Neural progenitor cell (in vitro differentiated cells): ENCODE results near the gene RAB3IL1. TPM values are rescaled to one million over a fixed set of nuclear protein-coding genes. Genes with fewer than 3 reads are reported as not detected.

Experiments used
- DNase-seq: peaks from one replicate; pipeline ENCODE4 v3.0.0-alpha.2; 2016; ENCODE audit warnings: low spot score
- H2AFZ ChIP-seq: fragments of 200-600 bp; sonication (generic); replicated peaks from 2 replicates; pipeline ENCODE4 v1.6.1; 2016; ENCODE audit warnings: antibody characterized with exemption
- H3F3A ChIP-seq: fragments of 200-600 bp; sonication (generic); 2 replicates; pipeline ENCODE4 v1.6.1; 2016; ENCODE audit warnings: antibody characterized with exemption, low read depth
- H3K27ac ChIP-seq: fragments of 200-600 bp; sonication (generic); 2 replicates; pipeline ENCODE4 v1.5.1; 2016; ENCODE audit warnings: mild to moderate bottlenecking
- H3K27me3 ChIP-seq: fragments of 200-600 bp; sonication (generic); 2 replicates; pipeline ENCODE4 v1.6.1; 2016; ENCODE audit warnings: mild to moderate bottlenecking, moderate library complexity
- H3K36me3 ChIP-seq: fragments of 200-600 bp; sonication (generic); 2 replicates; pipeline ENCODE4 v1.5.1; 2016
- H3K4me1 ChIP-seq: fragments of 200-600 bp; sonication (generic); 2 replicates; pipeline ENCODE4 v1.6.1; 2016; ENCODE audit warnings: mixed run types
- H3K4me2 ChIP-seq: fragments of 200-600 bp; sonication (generic); 2 replicates; pipeline ENCODE4 v1.6.1; 2016
- H3K4me3 ChIP-seq: fragments of 200-600 bp; sonication (generic); 2 replicates; pipeline ENCODE4 v1.5.1; 2016
- H3K79me2 ChIP-seq: fragments of 200-600 bp; sonication (generic); 2 replicates; pipeline ENCODE4 v1.6.1; 2016; ENCODE audit warnings: low read depth
- H3K9ac ChIP-seq: fragments of 200-600 bp; sonication (generic); 2 replicates; pipeline ENCODE4 v1.6.1; 2016
- H3K9me3 ChIP-seq: fragments of 200-600 bp; sonication (generic); 2 replicates; pipeline ENCODE4 v1.5.1; 2016; ENCODE audit warnings: low read depth
- H4K20me1 ChIP-seq: fragments of 200-600 bp; sonication (generic); 2 replicates; pipeline ENCODE4 v1.6.1; 2016; ENCODE audit warnings: low read depth
- H3K27ac Mint-ChIP-seq: 3 replicates; pipeline ENCODE4 v1.8.0; 2021; ENCODE audit warnings: mixed read lengths
- H3K27me3 Mint-ChIP-seq: 2 replicates; pipeline ENCODE4 v1.8.0; 2022; ENCODE audit warnings: low read depth, mild to moderate bottlenecking, inconsistent platforms, moderate library complexity, mixed read lengths; ENCODE audit not compliant: insufficient read depth
- H3K36me3 Mint-ChIP-seq: 3 replicates; pipeline ENCODE4 v1.8.0; 2021; ENCODE audit warnings: mixed read lengths
- H3K4me1 Mint-ChIP-seq: 3 replicates; pipeline ENCODE4 v1.8.0; 2021; ENCODE audit warnings: mixed read lengths
- H3K4me3 Mint-ChIP-seq: 3 replicates; pipeline ENCODE4 v1.8.0; 2021; ENCODE audit warnings: mild to moderate bottlenecking, moderate library complexity, mixed read lengths
- H3K9me3 Mint-ChIP-seq: 3 replicates; pipeline ENCODE4 v1.8.0; 2020; ENCODE audit warnings: mixed read lengths
- CTCF ChIP-seq: fragments of 200-600 bp; sonication (generic); IDR thresholded peaks from 2 replicates; pipeline ENCODE4 v1.5.1; 2017; ENCODE audit warnings: antibody characterized with exemption, mild to moderate bottlenecking
- EZH2 ChIP-seq: fragments of 200-600 bp; sonication (generic); IDR thresholded peaks from 2 replicates; pipeline ENCODE4 v1.6.1; 2017; ENCODE audit warnings: antibody characterized with exemption, mild to moderate bottlenecking, moderate library complexity
- EZH2phosphoT487 ChIP-seq: fragments of 200-600 bp; sonication (generic); IDR thresholded peaks from 2 replicates; pipeline ENCODE4 v1.6.1; 2017; ENCODE audit warnings: antibody characterized with exemption
- total RNA-seq: library from RNA; depleted of rRNA; stranded (reverse); fragments of >200 nt; gene quantifications from 2 replicates; pipeline ENCODE4 v1.2.3, GENCODE V29; 2015; ENCODE audit warnings: low replicate concordance

RAB3IL1 gene
- total RNA-seq, 1 donor from 2014 or later: 1.4 TPM

GRCh38 chr11:61964058-61964665, 46.8 kb upstream of the RAB3IL1 start:
- peaks cover 14% of the 10 kb centered on the region for H3K36me3 ChIP-seq
- H3K9me3 Mint-ChIP-seq: no peaks in the 10 kb centered on the region
- peaks cover 17% of the 10 kb centered on the region for H3K4me1 ChIP-seq
- no peak for DNase-seq
- H2AFZ ChIP-seq: no peak overlapping the region
- H3K4me2 ChIP-seq: no peak overlapping the region
- no peak overlapping the region for H3K4me3 ChIP-seq
- H3K27me3 Mint-ChIP-seq: peaks cover 15% of the 10 kb centered on the region
- no peak overlapping the region for H3K27ac ChIP-seq
- H3K4me3 Mint-ChIP-seq: peak overlapping the region; percentile 18
- H4K20me1 ChIP-seq: peaks cover 37% of the 10 kb centered on the region
- peaks cover 27% of the 10 kb centered on the region for H3K4me1 Mint-ChIP-seq
- no peaks in the 10 kb centered on the region for H3K9me3 ChIP-seq
- H3K79me2 ChIP-seq: peaks cover 45% of the 10 kb centered on the region
- peaks cover 28% of the 10 kb centered on the region for H3K36me3 Mint-ChIP-seq
- H3K27ac Mint-ChIP-seq: no peak overlapping the region
- TF ChIP-seq CTCF: no peak
- no peak for TF ChIP-seq EZH2
- TF ChIP-seq EZH2phosphoT487: no peak
- no peak overlapping the region for H3K9ac ChIP-seq
- no peaks in the 10 kb centered on the region for H3K27me3 ChIP-seq
- peaks cover 46% of the 10 kb centered on the region for H3F3A ChIP-seq

- Histone ChIP-seq H3K4me2 (no peak overlapping the region), H3K4me1 (peaks cover 12% of the 10 kb centered on the region), H3K4me3 (no peak overlapping the region), H3K9me3 (no peaks in the 10 kb centered on the region), H3K27ac (no peak overlapping the region), H4K20me1 (peaks cover 37% of the 10 kb centered on the region), H3K9ac (no peak overlapping the region), H2AFZ (no peak overlapping the region), H3K79me2 (peaks cover 39% of the 10 kb centered on the region), H3F3A (peaks cover 46% of the 10 kb centered on the region), H3K36me3 (peaks cover 14% of the 10 kb centered on the region), H3K27me3 (no peaks in the 10 kb centered on the region)
- Mint-ChIP-seq H3K36me3 (peaks cover 28% of the 10 kb centered on the region), H3K27ac (no peak overlapping the region), H3K27me3 (peaks cover 15% of the 10 kb centered on the region), H3K4me3 (no peak overlapping the region), H3K9me3 (no peaks in the 10 kb centered on the region), H3K4me1 (peaks cover 21% of the 10 kb centered on the region)
- no peak for TF ChIP-seq EZH2
- no peak for TF ChIP-seq CTCF
- no peak for TF ChIP-seq EZH2phosphoT487
- no peak for DNase-seq
These were observed 46.1 kb upstream of the RAB3IL1 start for GRCh38 chr11:61963282-61964057.

- peaks cover 14% of the 10 kb centered on the region for H3K36me3 ChIP-seq
- no peaks in the 10 kb centered on the region for H3K9me3 Mint-ChIP-seq
- H3K27me3 Mint-ChIP-seq: peaks cover 15% of the 10 kb centered on the region
- peaks cover 10% of the 10 kb centered on the region for H3K4me1 ChIP-seq
- H2AFZ ChIP-seq: no peak overlapping the region
- peaks cover 34% of the 10 kb centered on the region for H3K79me2 ChIP-seq
- H3K27me3 ChIP-seq: no peaks in the 10 kb centered on the region
- H3K9ac ChIP-seq: no peak overlapping the region
- H3K4me2 ChIP-seq: no peak overlapping the region
- peaks cover 17% of the 10 kb centered on the region for H3K4me1 Mint-ChIP-seq
- TF ChIP-seq EZH2: no peak
- no peak for TF ChIP-seq EZH2phosphoT487
- H3K27ac ChIP-seq: no peak overlapping the region
- H3K27ac Mint-ChIP-seq: no peak overlapping the region
- peaks cover 37% of the 10 kb centered on the region for H4K20me1 ChIP-seq
- H3F3A ChIP-seq: peaks cover 41% of the 10 kb centered on the region
- H3K4me3 ChIP-seq: no peak overlapping the region
- peaks cover 28% of the 10 kb centered on the region for H3K36me3 Mint-ChIP-seq
- H3K4me3 Mint-ChIP-seq: no peak overlapping the region
- no peaks in the 10 kb centered on the region for H3K9me3 ChIP-seq
- no peak for DNase-seq
These were observed 45.6 kb upstream of the RAB3IL1 start for GRCh38 chr11:61963016-61963281.
